Anterior cingulate cortex (tissue), 58 donors: ENCODE results near the gene PVALEF.

Experiments
- DNase-seq, 58 donors: peaks; one replicate each; lab custom pipeline; 2025; lab: John Stamatoyannopoulos, UW

The PVALEF gene

GRCh38 chr17:81193051-81193410 lies 27.7 kb downstream of the PVALEF start:
- no peak for DNase-seq

GRCh38 chr17:81193470-81194224 lies 28.3 kb downstream of the PVALEF start:
- no peak for DNase-seq

GRCh38 chr17:81194225-81194760 lies 29.0 kb downstream of the PVALEF start:
- no peak for DNase-seq

GRCh38 chr17:81194941-81195901 lies 29.9 kb downstream of the PVALEF start:
- no peak for DNase-seq

GRCh38 chr17:81195941-81196495 lies 30.7 kb downstream of the PVALEF start:
- DNase-seq = no peak

GRCh38 chr17:81196505-81197408 lies 31.4 kb downstream of the PVALEF start:
- DNase-seq = no peak

- DNase-seq = no peak
Measured at GRCh38 chr17:81197409-81197795, 32.1 kb downstream of the PVALEF start.

GRCh38 chr17:81197831-81198490 lies 32.7 kb downstream of the PVALEF start:
- no peak for DNase-seq

GRCh38 chr17:81198826-81199481 lies 33.6 kb downstream of the PVALEF start:
- no peak for DNase-seq

- no peak for DNase-seq
Measured at GRCh38 chr17:81199482-81199830, 34.1 kb downstream of the PVALEF start.

- DNase-seq = no peak
Measured at GRCh38 chr17:81200201-81200600, 34.9 kb downstream of the PVALEF start.

- DNase-seq = peak in 43 of 58 donors; percentile 4 to 65 (median 30)
Measured at GRCh38 chr17:81200695-81201580, 35.6 kb downstream of the PVALEF start.

GRCh38 chr17:81202318-81202717 lies 37.0 kb downstream of the PVALEF start:
- no peak for DNase-seq

GRCh38 chr17:81203136-81203535 lies 37.8 kb downstream of the PVALEF start:
- DNase-seq = no peak

- no peak for DNase-seq
Measured at GRCh38 chr17:81204578-81204977, 39.3 kb downstream of the PVALEF start.

- DNase-seq = no peak
Measured at GRCh38 chr17:81206166-81206565, 40.9 kb downstream of the PVALEF start.

GRCh38 chr17:81206657-81207056 lies 41.4 kb downstream of the PVALEF start:
- no peak for DNase-seq
